CD14-positive monocyte (primary cell): ENCODE measurements around the gene RTN1. TPM values are rescaled to one million over a fixed set of nuclear protein-coding genes. Genes with fewer than 3 reads are reported as not detected.
A peak's percentile ranks its signal among the peaks of the same experiment; 100 is the strongest.

Experiments
- DNase-seq, 3 donors: peaks; one replicate each; pipeline ENCODE4 v3.0.0-alpha.2; 2011 to 2022
- H2AFZ ChIP-seq: 2 replicates; pipeline ENCODE4 v1.6.0; 2012; ENCODE audit warnings: mild to moderate bottlenecking, low read depth, low read length, inconsistent platforms; ENCODE audit not compliant: insufficient read depth, poor library complexity, severe bottlenecking
- H3K27ac ChIP-seq, 2 donors: 1 replicate in 1 of 2; 2 replicates in 1 of 2; pipeline ENCODE4 v1.5.1; 2012 to 2013; ENCODE audit warnings: low read length in 2 of 2, control low read depth in 1 of 2, inconsistent platforms in 1 of 2, low read depth in 1 of 2, mild to moderate bottlenecking in 1 of 2
- H3K27me3 ChIP-seq, 2 donors: one replicate each; pipeline versions ENCODE4 v1.6.0 to v1.6.1; 2011 to 2013; ENCODE audit warnings: low read length in 2 of 2; ENCODE audit not compliant: control insufficient read depth in 2 of 2, insufficient read depth in 2 of 2
- H3K36me3 ChIP-seq, 2 donors: replicated peaks in 1 of 2; 1 replicate in 1 of 2; 2 replicates in 1 of 2; pipeline versions ENCODE4 v1.5.1 to v1.6.1; 2012 to 2013; ENCODE audit warnings: low read length in 2 of 2, control low read depth in 1 of 2, inconsistent platforms in 1 of 2, mild to moderate bottlenecking in 1 of 2; ENCODE audit not compliant: insufficient read depth in 2 of 2, control insufficient read depth in 1 of 2
- H3K4me1 ChIP-seq, 2 donors: 1 replicate in 1 of 2; 2 replicates in 1 of 2; pipeline versions ENCODE4 v1.5.1 to v1.6.1; 2012 to 2013; ENCODE audit warnings: low read length in 2 of 2, control low read depth in 1 of 2, inconsistent platforms in 1 of 2, mild to moderate bottlenecking in 1 of 2, moderate library complexity in 1 of 2; ENCODE audit not compliant: insufficient read depth in 2 of 2, control insufficient read depth in 1 of 2
- H3K4me2 ChIP-seq: replicated peaks from 2 replicates; pipeline ENCODE3; 2012; ENCODE audit warnings: low read length, moderate library complexity, mild to moderate bottlenecking; ENCODE audit not compliant: poor library complexity, severe bottlenecking; ENCODE audit errors: extremely low read depth
- H3K4me3 ChIP-seq, 3 experiments: fragments of 200-600 bp in 1 of 3; sonication (generic) in 1 of 3; replicated peaks in 1 of 3; 1 replicate in 2 of 3; 2 replicates in 1 of 3; pipeline ENCODE4 v1.5.1; 2011 to 2013; ENCODE audit warnings: low read length in 3 of 3, mild to moderate bottlenecking in 3 of 3, control low read depth in 2 of 3, low read depth in 2 of 3, inconsistent platforms in 1 of 3, moderate library complexity in 1 of 3
- H3K79me2 ChIP-seq: 2 replicates; pipeline ENCODE4 v1.6.0; 2012; ENCODE audit warnings: mild to moderate bottlenecking, control low read depth, inconsistent platforms, low read length, moderate library complexity; ENCODE audit not compliant: insufficient read depth
- H3K9ac ChIP-seq: 2 replicates; pipeline ENCODE4 v1.6.0; 2017; ENCODE audit warnings: low read length, mild to moderate bottlenecking; ENCODE audit not compliant: insufficient read depth, poor library complexity, severe bottlenecking
- H3K9me3 ChIP-seq, 2 donors: replicated peaks in 1 of 2; 1 replicate in 1 of 2; 2 replicates in 1 of 2; pipeline versions ENCODE4 v1.5.1 to v1.6.1; 2012 to 2013; ENCODE audit warnings: low read length in 2 of 2, control low read depth in 1 of 2; ENCODE audit not compliant: control insufficient read depth in 1 of 2, insufficient read depth in 1 of 2
- H4K20me1 ChIP-seq: 2 replicates; pipeline ENCODE4 v1.6.0; 2012; ENCODE audit warnings: mild to moderate bottlenecking, low read length, control low read depth, moderate library complexity; ENCODE audit not compliant: insufficient read depth
- H3K27ac Mint-ChIP-seq, 7 donors: one replicate each; pipeline ENCODE4 v1.8.0; 2020; ENCODE audit warnings: mild to moderate bottlenecking in 7 of 7, mixed read lengths in 7 of 7, moderate library complexity in 6 of 7, inconsistent platforms in 2 of 7
- H3K27me3 Mint-ChIP-seq, 3 donors: one replicate each; pipeline ENCODE4 v1.8.0; 2021 to 2022; ENCODE audit warnings: low read depth in 3 of 3, mild to moderate bottlenecking in 3 of 3, mixed read lengths in 3 of 3, moderate library complexity in 3 of 3, inconsistent platforms in 1 of 3
- H3K36me3 Mint-ChIP-seq, 2 donors: one replicate each; pipeline ENCODE4 v1.8.0; 2020; ENCODE audit warnings: mixed read lengths in 2 of 2, inconsistent platforms in 1 of 2, mild to moderate bottlenecking in 1 of 2
- H3K4me1 Mint-ChIP-seq: one replicate; pipeline ENCODE4 v1.8.0; 2020; ENCODE audit warnings: mild to moderate bottlenecking, mixed read lengths
- H3K4me3 Mint-ChIP-seq, 2 donors: one replicate each; pipeline ENCODE4 v1.8.0; 2020; ENCODE audit warnings: mild to moderate bottlenecking in 2 of 2, mixed read lengths in 2 of 2, moderate library complexity in 1 of 2
- H3K9me3 Mint-ChIP-seq, 7 donors: one replicate each; pipeline ENCODE4 v1.8.0; 2020 to 2022; ENCODE audit warnings: mixed read lengths in 7 of 7, mild to moderate bottlenecking in 6 of 7, moderate library complexity in 6 of 7, inconsistent platforms in 2 of 7
- WGBS: methylation state at CpG from one replicate; pipeline ENCODE4 v1.1.5; 2013; ENCODE audit warnings: missing lambda C conversion rate; ENCODE audit not compliant: insufficient coverage; 5-methylcytosine and 5-hydroxymethylcytosine counted together
- intact Hi-C, 2 donors: fragments of 100-400 bp; cut with micrococcal nuclease; formaldehyde crosslinking; loops; one replicate each; pipeline versions ENCODE4 v1.15.0 to v1.15.1; 2023
- polyA plus RNA-seq, 3 donors: library from polyadenylated mRNA; depleted of rRNA in 1 of 3; unstranded in 2 of 3; stranded (reverse) in 1 of 3; fragments of 300-500 nt in 2 of 3; fragments of >200 nt in 1 of 3; fragmentation: Illumina TruSeq in 2 of 3; gene quantifications; 1 replicate in 2 of 3; 2 replicates in 1 of 3; pipeline ENCODE4 v1.2.3, GENCODE V29; 2012 to 2021
- TF ChIP-seq, protein P1 (sequence below): fragments of 200-600 bp; IDR thresholded peaks from one replicate; pipeline ENCODE4 v1.8.0; 2022; ENCODE audit warnings: antibody characterized with exemption, mild to moderate bottlenecking

RTN1 gene
- polyA plus RNA-seq, 3 donors = 40.2 to 75.1 (median 55.0) TPM

DNA sequence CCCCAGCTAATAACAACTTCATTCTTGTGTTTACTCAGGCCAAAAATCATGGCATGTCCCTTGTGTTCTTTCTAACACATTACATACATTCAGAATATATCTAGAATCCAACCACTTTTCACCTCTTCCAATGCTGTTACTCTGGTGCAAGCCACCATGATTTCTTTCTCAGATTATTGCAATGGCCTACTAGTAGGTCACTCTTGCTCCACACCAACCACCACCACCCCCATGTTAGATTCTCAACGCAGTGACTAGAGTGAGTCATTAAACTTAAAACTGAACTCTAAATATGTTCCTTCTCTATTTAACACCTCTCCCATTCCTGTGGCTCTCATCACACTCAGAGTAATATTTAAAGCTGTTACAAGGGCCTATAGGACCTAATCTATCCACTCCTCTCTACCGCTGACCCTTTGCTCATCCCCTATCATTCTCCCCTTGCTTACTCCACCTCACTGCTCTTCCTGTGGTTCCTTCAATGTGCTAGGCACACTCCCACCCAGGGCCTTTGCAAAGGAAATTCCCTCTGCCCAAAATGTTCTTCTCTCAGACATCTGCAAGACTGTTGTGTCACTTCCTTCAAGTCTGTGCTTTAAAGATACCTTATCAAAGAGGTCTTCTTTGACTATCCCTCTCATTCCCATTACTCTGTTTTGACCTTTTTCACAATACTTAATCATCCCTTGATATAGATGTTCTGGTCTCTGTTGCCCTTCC lies 6.6 kb downstream of the RTN1 start:
- H3K27ac Mint-ChIP-seq = no peak overlapping the region
- peaks cover 0 to 25% (median 20%) of the 10 kb centered on the region in 7 donors for H3K9me3 Mint-ChIP-seq
- Histone ChIP-seq H3K4me1 (peaks cover 15 to 20% of the 10 kb centered on the region in 2 donors), H3K9me3 (peaks cover 16 to 25% of the 10 kb centered on the region in 2 donors), H3K36me3 (no peaks in the 10 kb centered on the region), H3K9ac (no peak overlapping the region), H3K27me3 (peaks cover 0 to 19% of the 10 kb centered on the region in 2 donors), H4K20me1 (peaks cover 82% of the 10 kb centered on the region), H3K27ac (no peak overlapping the region), H2AFZ (no peak overlapping the region), H3K4me3 (no peak overlapping the region), H3K79me2 (peaks cover 5% of the 10 kb centered on the region), H3K4me2 (peak overlapping the region; percentile 1)
- no peak overlapping the region for H3K4me3 Mint-ChIP-seq
- peaks cover 16% of the 10 kb centered on the region for H3K4me1 Mint-ChIP-seq
- intact Hi-C loops = no loop called here
- 77% methylated on average over 2 of the region's 2 CpGs for WGBS
- DNase-seq = peak in 1 of 3 donors; percentile 29
- H3K36me3 Mint-ChIP-seq = peaks cover 4 to 18% of the 10 kb centered on the region in 2 donors
- TF ChIP-seq, protein P1, sequence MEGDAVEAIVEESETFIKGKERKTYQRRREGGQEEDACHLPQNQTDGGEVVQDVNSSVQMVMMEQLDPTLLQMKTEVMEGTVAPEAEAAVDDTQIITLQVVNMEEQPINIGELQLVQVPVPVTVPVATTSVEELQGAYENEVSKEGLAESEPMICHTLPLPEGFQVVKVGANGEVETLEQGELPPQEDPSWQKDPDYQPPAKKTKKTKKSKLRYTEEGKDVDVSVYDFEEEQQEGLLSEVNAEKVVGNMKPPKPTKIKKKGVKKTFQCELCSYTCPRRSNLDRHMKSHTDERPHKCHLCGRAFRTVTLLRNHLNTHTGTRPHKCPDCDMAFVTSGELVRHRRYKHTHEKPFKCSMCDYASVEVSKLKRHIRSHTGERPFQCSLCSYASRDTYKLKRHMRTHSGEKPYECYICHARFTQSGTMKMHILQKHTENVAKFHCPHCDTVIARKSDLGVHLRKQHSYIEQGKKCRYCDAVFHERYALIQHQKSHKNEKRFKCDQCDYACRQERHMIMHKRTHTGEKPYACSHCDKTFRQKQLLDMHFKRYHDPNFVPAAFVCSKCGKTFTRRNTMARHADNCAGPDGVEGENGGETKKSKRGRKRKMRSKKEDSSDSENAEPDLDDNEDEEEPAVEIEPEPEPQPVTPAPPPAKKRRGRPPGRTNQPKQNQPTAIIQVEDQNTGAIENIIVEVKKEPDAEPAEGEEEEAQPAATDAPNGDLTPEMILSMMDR = no peak
- peaks cover 6 to 23% (median 19%) of the 10 kb centered on the region in 3 donors for H3K27me3 Mint-ChIP-seq

GRCh38 chr14:59857328-59857727 lies 13.2 kb downstream of the RTN1 start:
- no peak overlapping the region for H3K27ac ChIP-seq
- H3K79me2 ChIP-seq = no peaks in the 10 kb centered on the region
- peaks cover 31% of the 10 kb centered on the region for H3K4me1 Mint-ChIP-seq
- DNase-seq = no peak
- TF ChIP-seq, protein P1 = no peak
- H3K4me2 ChIP-seq = no peak overlapping the region
- H3K27me3 Mint-ChIP-seq = peaks cover 0 to 3% (median 2%) of the 10 kb centered on the region in 3 donors
- H3K27me3 ChIP-seq = no peaks in the 10 kb centered on the region
- peaks cover 9 to 13% of the 10 kb centered on the region in 2 donors for H3K4me1 ChIP-seq
- H3K27ac Mint-ChIP-seq = no peak overlapping the region
- peaks cover 4 to 9% of the 10 kb centered on the region in 2 donors for H3K36me3 Mint-ChIP-seq
- peaks cover 22 to 37% of the 10 kb centered on the region in 2 donors for H3K9me3 ChIP-seq
- H2AFZ ChIP-seq = no peak overlapping the region
- H3K9me3 Mint-ChIP-seq = peaks cover 20 to 44% (median 25%) of the 10 kb centered on the region in 7 donors
- no peaks in the 10 kb centered on the region for H3K36me3 ChIP-seq
- H3K4me3 Mint-ChIP-seq = no peak overlapping the region
- peaks cover 33% of the 10 kb centered on the region for H4K20me1 ChIP-seq
- H3K4me3 ChIP-seq = no peak overlapping the region
- intact Hi-C loops = no loop called here
- WGBS = no CpG with 5 or more reads among the region's 2 CpGs
- H3K9ac ChIP-seq = no peak overlapping the region
